WTC11 (cell line): ENCODE results near the gene MSI1. TPM values are rescaled to one million over a fixed set of nuclear protein-coding genes. Genes with fewer than 3 reads are reported as not detected.

Experiments
- CTCF ChIP-seq: fragments of 200-600 bp; IDR thresholded peaks from 2 replicates; pipeline ENCODE4 v1.8.0; 2022; ENCODE audit warnings: antibody characterized with exemption
- E2F1 ChIP-seq: sonication (generic); formaldehyde crosslinking; IDR thresholded peaks from 2 replicates; pipeline ENCODE4 v1.8.0; 2022; ENCODE audit warnings: mild to moderate bottlenecking, missing genetic modification reagents
- ETV6 ChIP-seq: sonication (generic); formaldehyde crosslinking; IDR thresholded peaks from 2 replicates; pipeline ENCODE4 v1.8.1; 2022; ENCODE audit warnings: mild to moderate bottlenecking, missing genetic modification reagents
- FOXJ3 ChIP-seq: sonication (generic); formaldehyde crosslinking; IDR thresholded peaks from 2 replicates; pipeline ENCODE4 v1.9.0; 2021; ENCODE audit warnings: missing genetic modification reagents, mild to moderate bottlenecking, borderline replicate concordance
- FOXK1 ChIP-seq: sonication (generic); formaldehyde crosslinking; IDR thresholded peaks from 2 replicates; pipeline ENCODE4 v1.8.0; 2022; ENCODE audit warnings: mild to moderate bottlenecking, moderate library complexity, missing genetic modification reagents
- JAZF1 ChIP-seq: fragments of 250-450 bp; sonication (Bioruptor Pico); IDR thresholded peaks from 2 replicates; pipeline ENCODE4 v1.9.0; 2021; ENCODE audit warnings: moderate library complexity, mild to moderate bottlenecking, inconsistent platforms
- MYBL2 ChIP-seq: sonication (generic); formaldehyde crosslinking; IDR thresholded peaks from 2 replicates; pipeline ENCODE4 v1.8.1; 2023; ENCODE audit warnings: mild to moderate bottlenecking, moderate library complexity, missing genetic modification reagents
- NFE2L1 ChIP-seq: sonication (generic); formaldehyde crosslinking; IDR thresholded peaks from 2 replicates; pipeline ENCODE4 v1.8.1; 2023; ENCODE audit warnings: missing genetic modification reagents
- NFYB ChIP-seq: sonication (generic); formaldehyde crosslinking; conservative IDR thresholded peaks from 2 replicates; pipeline ENCODE4 v1.8.0; 2022; ENCODE audit warnings: low read depth, missing genetic modification reagents
- NR2C2 ChIP-seq: sonication (generic); formaldehyde crosslinking; IDR thresholded peaks from 2 replicates; pipeline ENCODE4 v1.8.0; 2022; ENCODE audit warnings: mild to moderate bottlenecking, missing genetic modification reagents
- SMAD4 ChIP-seq: sonication (generic); formaldehyde crosslinking; IDR thresholded peaks from 2 replicates; pipeline ENCODE4 v1.8.0; 2022; ENCODE audit warnings: mild to moderate bottlenecking, missing genetic modification reagents
- SOX15 ChIP-seq: fragments of 250-450 bp; sonication (Bioruptor Pico); IDR thresholded peaks from 2 replicates; pipeline ENCODE4 v1.9.0; 2021; ENCODE audit warnings: mild to moderate bottlenecking
- USF1 ChIP-seq: sonication (generic); formaldehyde crosslinking; IDR thresholded peaks from 2 replicates; pipeline ENCODE4 v1.8.0; 2022; ENCODE audit warnings: mild to moderate bottlenecking, missing genetic modification reagents
- USF2 ChIP-seq: sonication (generic); formaldehyde crosslinking; IDR thresholded peaks from 2 replicates; pipeline ENCODE4 v1.8.1; 2023; ENCODE audit warnings: mild to moderate bottlenecking, missing genetic modification reagents, moderate library complexity
- ZBTB43 ChIP-seq: sonication (generic); formaldehyde crosslinking; IDR thresholded peaks from 2 replicates; pipeline ENCODE4 v1.8.1; 2023; ENCODE audit warnings: mild to moderate bottlenecking, missing genetic modification reagents
- ZNF121 ChIP-seq: sonication (generic); formaldehyde crosslinking; IDR thresholded peaks from 2 replicates; pipeline ENCODE4 v1.8.0; 2023; ENCODE audit warnings: missing genetic modification reagents
- ZNF263 ChIP-seq: sonication (generic); formaldehyde crosslinking; IDR thresholded peaks from 2 replicates; pipeline ENCODE4 v1.8.1; 2022; ENCODE audit warnings: low read depth, mild to moderate bottlenecking, moderate library complexity, missing genetic modification reagents
- ZNF396 ChIP-seq: fragments of 250-450 bp; sonication (Bioruptor Pico); IDR thresholded peaks from 2 replicates; pipeline ENCODE4 v1.8.0; 2021; ENCODE audit warnings: mild to moderate bottlenecking, moderate library complexity, borderline replicate concordance
- ZNF671 ChIP-seq: fragments of 250-450 bp; sonication (Bioruptor Pico); IDR thresholded peaks from 2 replicates; pipeline ENCODE4 v1.8.0; 2021; ENCODE audit warnings: mild to moderate bottlenecking
- total RNA-seq: library from RNA; stranded (reverse); gene quantifications from 3 replicates; pipeline ENCODE4 v1.2.3, GENCODE V29; 2021
- TF ChIP-seq, protein P1 (sequence below): fragments of 250-450 bp; sonication (Bioruptor Pico); IDR thresholded peaks from 2 replicates; pipeline ENCODE4 v2.1.2; 2022; ENCODE audit warnings: mild to moderate bottlenecking, moderate library complexity
- TF ChIP-seq, protein P2 (sequence below): sonication (generic); formaldehyde crosslinking; IDR thresholded peaks from 2 replicates; pipeline ENCODE4 v1.8.0; 2022; ENCODE audit warnings: mild to moderate bottlenecking, missing genetic modification reagents
- TF ChIP-seq, protein P3 (sequence below): sonication (generic); formaldehyde crosslinking; IDR thresholded peaks from 2 replicates; pipeline ENCODE4 v1.8.1; 2023; ENCODE audit warnings: mild to moderate bottlenecking, moderate library complexity, missing genetic modification reagents
- TF ChIP-seq, protein P4 (sequence below): sonication (generic); formaldehyde crosslinking; IDR thresholded peaks from 2 replicates; pipeline ENCODE4 v1.8.0; 2022; ENCODE audit warnings: missing genetic modification reagents

The MSI1 gene
- total RNA-seq, 1 experiment from 2014 or later: 71.5 TPM

- TF ChIP-seq, protein P1, sequence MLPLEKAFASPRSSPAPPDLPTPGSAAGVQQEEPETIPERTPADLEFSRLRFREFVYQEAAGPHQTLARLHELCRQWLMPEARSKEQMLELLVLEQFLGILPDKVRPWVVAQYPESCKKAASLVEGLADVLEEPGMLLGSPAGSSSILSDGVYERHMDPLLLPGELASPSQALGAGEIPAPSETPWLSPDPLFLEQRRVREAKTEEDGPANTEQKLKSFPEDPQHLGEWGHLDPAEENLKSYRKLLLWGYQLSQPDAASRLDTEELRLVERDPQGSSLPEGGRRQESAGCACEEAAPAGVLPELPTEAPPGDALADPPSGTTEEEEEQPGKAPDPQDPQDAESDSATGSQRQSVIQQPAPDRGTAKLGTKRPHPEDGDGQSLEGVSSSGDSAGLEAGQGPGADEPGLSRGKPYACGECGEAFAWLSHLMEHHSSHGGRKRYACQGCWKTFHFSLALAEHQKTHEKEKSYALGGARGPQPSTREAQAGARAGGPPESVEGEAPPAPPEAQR (CRISPR knock-in tag): no peak
- no peak for TF ChIP-seq JAZF1 (CRISPR knock-in tag)
- no peak for TF ChIP-seq ZBTB43 (CRISPR knock-in tag)
- TF ChIP-seq, protein P2, sequence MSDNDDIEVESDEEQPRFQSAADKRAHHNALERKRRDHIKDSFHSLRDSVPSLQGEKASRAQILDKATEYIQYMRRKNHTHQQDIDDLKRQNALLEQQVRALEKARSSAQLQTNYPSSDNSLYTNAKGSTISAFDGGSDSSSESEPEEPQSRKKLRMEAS (CRISPR knock-in tag): peak; percentile 98
- TF ChIP-seq NFE2L1 (CRISPR knock-in tag): no peak
- TF ChIP-seq ETV6: peak; percentile 62
- TF ChIP-seq NR2C2: no peak
- TF ChIP-seq MYBL2: peak; percentile 39; the same call in 1 of the 2 replicates
- no peak for TF ChIP-seq E2F1 (CRISPR knock-in tag)
- TF ChIP-seq SOX15 (CRISPR knock-in tag): no peak
- no peak for TF ChIP-seq ZNF121
- TF ChIP-seq, protein P3, sequence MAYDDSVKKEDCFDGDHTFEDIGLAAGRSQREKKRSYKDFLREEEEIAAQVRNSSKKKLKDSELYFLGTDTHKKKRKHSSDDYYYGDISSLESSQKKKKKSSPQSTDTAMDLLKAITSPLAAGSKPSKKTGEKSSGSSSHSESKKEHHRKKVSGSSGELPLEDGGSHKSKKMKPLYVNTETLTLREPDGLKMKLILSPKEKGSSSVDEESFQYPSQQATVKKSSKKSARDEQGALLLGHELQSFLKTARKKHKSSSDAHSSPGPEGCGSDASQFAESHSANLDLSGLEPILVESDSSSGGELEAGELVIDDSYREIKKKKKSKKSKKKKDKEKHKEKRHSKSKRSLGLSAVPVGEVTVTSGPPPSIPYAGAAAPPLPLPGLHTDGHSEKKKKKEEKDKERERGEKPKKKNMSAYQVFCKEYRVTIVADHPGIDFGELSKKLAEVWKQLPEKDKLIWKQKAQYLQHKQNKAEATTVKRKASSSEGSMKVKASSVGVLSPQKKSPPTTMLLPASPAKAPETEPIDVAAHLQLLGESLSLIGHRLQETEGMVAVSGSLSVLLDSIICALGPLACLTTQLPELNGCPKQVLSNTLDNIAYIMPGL (CRISPR knock-in tag): peak; percentile 63
- peak; percentile 99 for TF ChIP-seq USF1 (CRISPR knock-in tag)
- peak; percentile 70 for TF ChIP-seq NFYB (CRISPR knock-in tag)
- TF ChIP-seq, protein P4, sequence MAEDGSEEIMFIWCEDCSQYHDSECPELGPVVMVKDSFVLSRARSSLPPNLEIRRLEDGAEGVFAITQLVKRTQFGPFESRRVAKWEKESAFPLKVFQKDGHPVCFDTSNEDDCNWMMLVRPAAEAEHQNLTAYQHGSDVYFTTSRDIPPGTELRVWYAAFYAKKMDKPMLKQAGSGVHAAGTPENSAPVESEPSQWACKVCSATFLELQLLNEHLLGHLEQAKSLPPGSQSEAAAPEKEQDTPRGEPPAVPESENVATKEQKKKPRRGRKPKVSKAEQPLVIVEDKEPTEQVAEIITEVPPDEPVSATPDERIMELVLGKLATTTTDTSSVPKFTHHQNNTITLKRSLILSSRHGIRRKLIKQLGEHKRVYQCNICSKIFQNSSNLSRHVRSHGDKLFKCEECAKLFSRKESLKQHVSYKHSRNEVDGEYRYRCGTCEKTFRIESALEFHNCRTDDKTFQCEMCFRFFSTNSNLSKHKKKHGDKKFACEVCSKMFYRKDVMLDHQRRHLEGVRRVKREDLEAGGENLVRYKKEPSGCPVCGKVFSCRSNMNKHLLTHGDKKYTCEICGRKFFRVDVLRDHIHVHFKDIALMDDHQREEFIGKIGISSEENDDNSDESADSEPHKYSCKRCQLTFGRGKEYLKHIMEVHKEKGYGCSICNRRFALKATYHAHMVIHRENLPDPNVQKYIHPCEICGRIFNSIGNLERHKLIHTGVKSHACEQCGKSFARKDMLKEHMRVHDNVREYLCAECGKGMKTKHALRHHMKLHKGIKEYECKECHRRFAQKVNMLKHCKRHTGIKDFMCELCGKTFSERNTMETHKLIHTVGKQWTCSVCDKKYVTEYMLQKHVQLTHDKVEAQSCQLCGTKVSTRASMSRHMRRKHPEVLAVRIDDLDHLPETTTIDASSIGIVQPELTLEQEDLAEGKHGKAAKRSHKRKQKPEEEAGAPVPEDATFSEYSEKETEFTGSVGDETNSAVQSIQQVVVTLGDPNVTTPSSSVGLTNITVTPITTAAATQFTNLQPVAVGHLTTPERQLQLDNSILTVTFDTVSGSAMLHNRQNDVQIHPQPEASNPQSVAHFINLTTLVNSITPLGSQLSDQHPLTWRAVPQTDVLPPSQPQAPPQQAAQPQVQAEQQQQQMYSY (CRISPR knock-in tag): no peak
- TF ChIP-seq USF2: peak; percentile 99
- no peak for TF ChIP-seq FOXJ3 (CRISPR knock-in tag)
- no peak for TF ChIP-seq ZNF396 (CRISPR knock-in tag)
- peak; percentile 100 for TF ChIP-seq FOXK1
- no peak for TF ChIP-seq ZNF671 (CRISPR knock-in tag)
- TF ChIP-seq CTCF: no peak
- TF ChIP-seq SMAD4 (CRISPR knock-in tag): no peak
- no peak for TF ChIP-seq ZNF263 (CRISPR knock-in tag)
These were observed 51.5 kb downstream of the MSI1 start (continued) for GRCh38 chr12:120317224-120318105.
